Activated T-helper 17 cell treated with anti-CD3 and anti-CD28 coated beads, Interleukin-2, amount 50 U/mL, for 72 hours (primary cell): Measurements from ENCODE around the gene UBD. TPM values are rescaled to one million over a fixed set of nuclear protein-coding genes. Genes with fewer than 3 reads are reported as not detected.

Source experiments
- total RNA-seq, 2 donors: library from RNA; stranded (reverse); gene quantifications; one replicate each; pipeline ENCODE4 v1.2.3, GENCODE V29; 2022

The UBD gene
- total RNA-seq, 2 donors from 2014 or later: 0.84 to 3.7 TPM

Other genes with a start within 250 kb of the UBD start
- not detected for gene OR5V1, start 190.9 kb downstream of the UBD start, total RNA-seq
- not detected for gene OR12D3, start 184.4 kb downstream of the UBD start, total RNA-seq
- gene OR12D2, start 164.1 kb downstream of the UBD start, total RNA-seq: not detected
- gene OR12D1, start 144.8 kb downstream of the UBD start, total RNA-seq: not detected
- gene OR10C1, start 120.4 kb downstream of the UBD start, total RNA-seq: not detected
- not detected for gene OR11A1, start 102.7 kb downstream of the UBD start, total RNA-seq
- not detected for gene OR2H1, start 102.6 kb downstream of the UBD start, total RNA-seq
- not detected for gene MAS1L, start 71.8 kb downstream of the UBD start, total RNA-seq
- gene OR2H2, start 25.4 kb upstream of the UBD start, total RNA-seq: not detected
- 10 to 100 TPM; 19.3 to 46.1 TPM for gene GABBR1, start 73.5 kb upstream of the UBD start, total RNA-seq
- not detected for gene MOG, start 97.4 kb upstream of the UBD start, total RNA-seq
- 1 to 10 TPM in 1 of 2 donors, not detected in 1; 2.6 TPM for gene ZFP57, start 121.4 kb upstream of the UBD start, total RNA-seq
- gene HLA-F, start 163.7 kb upstream of the UBD start, total RNA-seq: 100 to 1,000 TPM; 159 to 352 TPM